Bone marrow (tissue), 2 donors: Measurements from ENCODE around the gene MGST2.

Source experiments
- DNase-seq, 2 donors: peaks; one replicate each; lab custom pipeline; 2025; lab: John Stamatoyannopoulos, UW

Gene MGST2

GRCh38 chr4:139643042-139643895, 22.4 kb upstream of the MGST2 start:
- no peak for DNase-seq

GRCh38 chr4:139645458-139645857, 20.2 kb upstream of the MGST2 start:
- no peak for DNase-seq

- no peak for DNase-seq
Measured at GRCh38 chr4:139647184-139647583, 18.4 kb upstream of the MGST2 start.

- no peak for DNase-seq
Measured at GRCh38 chr4:139647952-139648351, 17.7 kb upstream of the MGST2 start.

- peak; percentile 22 to 66 for DNase-seq
Measured at GRCh38 chr4:139651282-139652194, 14.1 kb upstream of the MGST2 start.

- DNase-seq: no peak
Measured at GRCh38 chr4:139654516-139654915, 11.1 kb upstream of the MGST2 start.

- peak in 1 of 2 donors; percentile 23 for DNase-seq
Measured at GRCh38 chr4:139655116-139655515, 10.5 kb upstream of the MGST2 start.

GRCh38 chr4:139656614-139657486, 8.8 kb upstream of the MGST2 start:
- DNase-seq: peak in 1 of 2 donors; percentile 46

- DNase-seq: no peak
Measured at GRCh38 chr4:139658185-139658584, 7.4 kb upstream of the MGST2 start.

GRCh38 chr4:139658586-139659382, 6.8 kb upstream of the MGST2 start:
- DNase-seq: no peak

- DNase-seq: no peak
Measured at GRCh38 chr4:139659735-139660424, 5.7 kb upstream of the MGST2 start.

GRCh38 chr4:139660568-139661043, 5.0 kb upstream of the MGST2 start:
- peak in 1 of 2 donors; percentile 29 for DNase-seq

- no peak for DNase-seq
Measured at GRCh38 chr4:139663561-139664138, 2.0 kb upstream of the MGST2 start.

- DNase-seq: no peak
Measured at GRCh38 chr4:139664442-139664841, 1.2 kb upstream of the MGST2 start.

GRCh38 chr4:139665079-139665689, 435 bp upstream of the MGST2 start:
- DNase-seq: no peak

GRCh38 chr4:139666735-139667281, 1.2 kb downstream of the MGST2 start:
- peak in 1 of 2 donors; percentile 73 for DNase-seq

- no peak for DNase-seq
Measured at GRCh38 chr4:139668036-139668435, 2.4 kb downstream of the MGST2 start.

- no peak for DNase-seq
Measured at GRCh38 chr4:139668658-139669201, 3.1 kb downstream of the MGST2 start.

- no peak for DNase-seq
Measured at GRCh38 chr4:139669335-139669734, 3.7 kb downstream of the MGST2 start.
